NCI-H1105 treated with DMSO at 0.1 percent for 48 hours (cell line): ENCODE data around the gene MRPS23.

Experiments used
- DNase-seq: peaks from one replicate; lab custom pipeline; 2025; lab: John Stamatoyannopoulos, UW

The MRPS23 gene

GRCh38 chr17:57801044-57801711, 48.7 kb downstream of the MRPS23 start:
- no peak for DNase-seq

- DNase-seq, result no peak
These were observed 55.0 kb downstream of the MRPS23 start for GRCh38 chr17:57794841-57795240.

- DNase-seq, result no peak
These were observed 61.1 kb downstream of the MRPS23 start for GRCh38 chr17:57788725-57789124.

GRCh38 chr17:57785022-57785421, 64.8 kb downstream of the MRPS23 start:
- DNase-seq, result no peak
